Right atrium auricular region (tissue), 2 donors: ENCODE measurements around the gene ZNF738. TPM values are rescaled to one million over a fixed set of nuclear protein-coding genes. Genes with fewer than 3 reads are reported as not detected.
A peak's percentile ranks its signal among the peaks of the same experiment; 100 is the strongest.
"Not testable (repeated sequence)": the region's sequence is repeated elsewhere in the genome, so short reads cannot be mapped to it uniquely, and the experiment has no call there.

Experiments
- DNase-seq: peaks from one replicate; pipeline ENCODE4 v3.0.0-alpha.2; 2019; ENCODE audit warnings: low spot score
- H3K27ac ChIP-seq, 2 donors: fragments of 200-600 bp; sonication (generic); 1 replicate in 1 of 2; 2 replicates in 1 of 2; pipeline ENCODE4 v1.5.1; 2016 to 2019
- H3K27me3 ChIP-seq, 2 donors: fragments of 200-600 bp; sonication (generic); one replicate each; pipeline versions ENCODE4 v1.5.1 to v1.6.0; 2017 to 2019
- H3K36me3 ChIP-seq: fragments of 200-600 bp; sonication (generic); one replicate; pipeline ENCODE4 v1.5.1; 2016
- H3K4me1 ChIP-seq, 2 donors: fragments of 200-600 bp; sonication (generic); one replicate each; pipeline versions ENCODE4 v1.5.1 to v1.6.0; 2017 to 2019
- H3K4me3 ChIP-seq, 2 donors: fragments of 200-600 bp; sonication (generic); 1 replicate in 1 of 2; 2 replicates in 1 of 2; pipeline ENCODE4 v1.5.1; 2017 to 2019; ENCODE audit warnings: mild to moderate bottlenecking in 1 of 2, moderate library complexity in 1 of 2
- H3K9me3 ChIP-seq, 2 donors: fragments of 200-600 bp; sonication (generic); one replicate each; pipeline ENCODE4 v1.5.1; 2019
- CTCF ChIP-seq, 2 donors: fragments of 200-600 bp; sonication (generic); IDR thresholded peaks; one replicate each; pipeline ENCODE4 v1.5.1; 2019; ENCODE audit warnings: antibody characterized with exemption in 2 of 2
- total RNA-seq, 2 donors: library from RNA; depleted of rRNA; stranded (reverse); fragments of >200 nt; gene quantifications; one replicate each; pipeline ENCODE4 v1.1.0, GENCODE V29; 2016

ZNF738 gene
- total RNA-seq: 1 to 10 TPM; 2.2 to 2.3 TPM

GRCh38 chr19:21358768-21359451 lies at the start of gene ZNF738:
Gene ZNF738, plus strand, starts transcription at chr19:21359000. Its CDS starts 141 bp downstream, at chr19:21359141.
- DNase-seq: peak; percentile 97
- Histone ChIP-seq H3K36me3 (peaks cover 4% of the 10 kb centered on the region), H3K4me3 (peak within 1 kb of the TSS; percentile 83), H3K27me3 (no peaks in the 10 kb centered on the region), H3K9me3 (no peaks in the 10 kb centered on the region), H3K27ac (peak within 1 kb of the TSS; percentile 75 to 88), H3K4me1 (no peaks in the 10 kb centered on the region)
- no peak for TF ChIP-seq CTCF (IDR thresholded peaks at IDR 0.05)

- H3K36me3 ChIP-seq, H3K27ac ChIP-seq, DNase-seq, H3K4me3 ChIP-seq, H3K27me3 ChIP-seq, H3K4me1 ChIP-seq, H3K9me3 ChIP-seq: not testable (repeated sequence)
Observed at GRCh38 chr19:21312807-21313206, 46.0 kb upstream of the ZNF738 start.

GRCh38 chr19:21314676-21315075 lies 44.1 kb upstream of the ZNF738 start:
- Histone ChIP-seq H3K4me1 (peaks cover 0 to 11% of the 10 kb centered on the region in 2 donors), H3K9me3 (no peaks in the 10 kb centered on the region), H3K27ac (peak overlapping the region in 1 of 2 donors; percentile 23), H3K4me3 (no peak overlapping the region), H3K27me3 (no peaks in the 10 kb centered on the region), H3K36me3 (no peaks in the 10 kb centered on the region)
- no peak for TF ChIP-seq CTCF (IDR thresholded peaks at IDR 0.05)
- DNase-seq: no peak

GRCh38 chr19:21317821-21318220 lies 41.0 kb upstream of the ZNF738 start:
- DNase-seq: no peak
- Histone ChIP-seq H3K36me3 (no peaks in the 10 kb centered on the region), H3K4me1 (peaks cover 0 to 30% of the 10 kb centered on the region in 2 donors), H3K27ac (no peak overlapping the region), H3K9me3 (no peaks in the 10 kb centered on the region), H3K27me3 (no peaks in the 10 kb centered on the region), H3K4me3 (no peak overlapping the region)
- TF ChIP-seq CTCF (IDR thresholded peaks at IDR 0.05): no peak

DNA sequence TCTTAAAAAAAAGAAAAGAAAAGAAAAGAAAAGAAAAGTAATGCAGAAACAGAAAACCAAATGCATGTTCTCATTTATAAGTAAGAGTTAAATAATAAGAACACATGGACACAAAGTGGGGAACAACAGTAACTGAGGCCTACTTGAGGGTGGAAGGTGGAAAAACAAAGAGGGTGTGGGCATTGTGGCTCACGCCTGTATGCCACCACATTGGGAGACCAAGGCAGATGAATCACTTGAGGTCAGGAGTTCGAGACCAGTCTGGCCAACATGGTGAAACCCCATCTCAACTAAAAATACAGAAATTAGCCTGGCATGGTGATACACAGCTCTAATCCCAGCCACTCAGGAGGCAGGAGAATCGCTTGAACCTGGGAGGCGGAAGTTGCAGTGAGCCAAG lies 37.7 kb upstream of the ZNF738 start:
- peaks cover 0 to 33% of the 10 kb centered on the region in 2 donors for H3K4me1 ChIP-seq
- H3K27me3 ChIP-seq: no peaks in the 10 kb centered on the region
- no peaks in the 10 kb centered on the region for H3K9me3 ChIP-seq
- no peak for DNase-seq
- H3K36me3 ChIP-seq: peaks cover 3% of the 10 kb centered on the region
- no peak for TF ChIP-seq CTCF (IDR thresholded peaks at IDR 0.05)
- H3K27ac ChIP-seq: peak overlapping the region; percentile 49 to 57
- H3K4me3 ChIP-seq: no peak overlapping the region

- Histone ChIP-seq H3K4me1 (peaks cover 0 to 33% of the 10 kb centered on the region in 2 donors), H3K4me3 (no peak overlapping the region), H3K27ac (peak overlapping the region; percentile 49 to 57), H3K9me3 (no peaks in the 10 kb centered on the region), H3K36me3 (peaks cover 8% of the 10 kb centered on the region), H3K27me3 (no peaks in the 10 kb centered on the region)
- DNase-seq: no peak
- no peak for TF ChIP-seq CTCF (IDR thresholded peaks at IDR 0.05)
Observed at GRCh38 chr19:21321996-21322395, 36.8 kb upstream of the ZNF738 start.
